ENCODE results near the gene FAM72B.
"Not testable (repeated sequence)": the region's sequence is repeated elsewhere in the genome, so short reads cannot be mapped to it uniquely, and the experiment has no call there.

FAM72B gene

DNA sequence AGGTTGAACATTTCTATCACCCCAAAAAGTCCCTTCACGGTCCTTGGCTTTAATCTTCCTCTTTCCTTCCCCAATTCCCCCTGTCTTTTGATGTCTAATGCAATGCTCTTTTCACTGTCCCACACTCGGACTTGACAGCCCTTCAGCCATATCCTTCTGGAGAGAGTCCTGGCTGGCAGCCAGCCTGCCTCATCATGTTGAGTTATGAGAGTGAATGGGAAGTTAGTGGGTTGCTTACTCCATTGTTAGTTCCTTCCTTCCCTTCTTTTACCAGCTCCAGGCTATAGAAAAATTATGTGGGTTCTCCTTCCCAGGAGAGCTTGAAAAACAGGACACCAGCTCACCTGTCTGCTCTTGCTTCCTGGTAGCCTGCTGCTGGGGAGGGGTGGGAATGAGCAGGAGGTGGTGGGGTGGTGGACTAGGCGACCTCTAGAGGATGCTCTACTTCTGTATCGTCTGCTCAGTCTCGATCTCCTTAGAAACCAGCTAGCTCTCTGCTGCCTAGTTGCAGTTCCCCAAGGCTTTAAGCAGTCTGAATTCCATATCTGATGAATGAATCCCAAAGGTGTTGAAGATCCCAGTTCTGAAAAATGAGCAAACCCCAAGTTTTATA is 30.5 kb upstream of the FAM72B start:
- not testable (repeated sequence) for H3K79me2 ChIP-seq (ENCODE audit: control insufficient read depth, insufficient read depth, low read length, unreplicated experiment); H3K27me3 ChIP-seq (ENCODE audit: insufficient read depth, low read length); H3K4me3 ChIP-seq (ENCODE audit: low read depth, low read length); H3K4me1 ChIP-seq (ENCODE audit: control insufficient read depth, insufficient read depth, low read length, unreplicated experiment); H3K27ac ChIP-seq (ENCODE audit: low read depth, low read length); H3K36me3 ChIP-seq (ENCODE audit: insufficient read depth, low read length); H2AFZ ChIP-seq (ENCODE audit: low read length, unreplicated experiment)

DNA sequence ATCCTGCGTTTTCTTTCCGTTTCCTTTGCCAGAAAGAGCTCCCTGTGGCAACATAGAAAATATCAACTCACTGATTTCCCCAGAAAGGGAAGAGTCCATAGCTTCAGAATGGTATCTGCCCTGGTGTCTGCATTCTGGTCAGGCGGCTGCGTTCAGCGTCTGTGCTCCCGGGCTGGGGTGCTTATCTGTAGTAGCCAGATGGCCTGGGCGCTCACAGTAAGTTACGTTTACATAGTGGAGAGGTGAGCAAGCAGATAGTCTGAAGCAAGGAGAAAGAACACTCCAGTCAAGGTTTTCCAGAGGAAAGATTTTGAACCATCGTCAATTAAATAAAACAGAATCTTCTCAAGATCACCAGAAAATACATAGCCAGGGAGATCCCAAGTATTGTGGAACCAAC is 29.4 kb upstream of the FAM72B start:
- not testable (repeated sequence) for H3K4me3 ChIP-seq (ENCODE audit: low read depth, low read length); H3K27ac ChIP-seq (ENCODE audit: low read depth, low read length); H2AFZ ChIP-seq (ENCODE audit: low read length, unreplicated experiment); H3K79me2 ChIP-seq (ENCODE audit: control insufficient read depth, insufficient read depth, low read length, unreplicated experiment); H3K27me3 ChIP-seq (ENCODE audit: insufficient read depth, low read length); H3K36me3 ChIP-seq (ENCODE audit: insufficient read depth, low read length); H3K4me1 ChIP-seq (ENCODE audit: control insufficient read depth, insufficient read depth, low read length, unreplicated experiment)

DNA sequence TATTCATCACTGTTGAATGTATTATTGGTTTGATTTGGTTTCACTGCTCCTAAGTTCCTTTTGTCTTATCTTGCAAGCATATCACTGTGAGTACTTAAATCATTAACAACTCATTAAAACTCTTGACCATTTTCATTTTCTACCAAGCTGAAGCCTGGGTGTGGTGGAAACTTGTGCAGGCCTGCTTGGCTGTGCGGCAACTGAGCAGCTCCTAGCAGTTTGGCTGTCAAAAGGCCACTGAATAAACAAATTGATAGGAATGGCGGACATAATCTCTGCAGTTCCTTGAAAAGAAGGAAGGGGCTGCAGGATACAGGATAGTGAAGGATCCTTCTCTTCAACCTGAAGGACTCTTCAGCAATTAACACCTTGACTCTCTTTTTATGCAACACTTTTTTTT is 26.6 kb upstream of the FAM72B start:
- not testable (repeated sequence) for H3K4me1 ChIP-seq (ENCODE audit: control insufficient read depth, insufficient read depth, low read length, unreplicated experiment)

DNA sequence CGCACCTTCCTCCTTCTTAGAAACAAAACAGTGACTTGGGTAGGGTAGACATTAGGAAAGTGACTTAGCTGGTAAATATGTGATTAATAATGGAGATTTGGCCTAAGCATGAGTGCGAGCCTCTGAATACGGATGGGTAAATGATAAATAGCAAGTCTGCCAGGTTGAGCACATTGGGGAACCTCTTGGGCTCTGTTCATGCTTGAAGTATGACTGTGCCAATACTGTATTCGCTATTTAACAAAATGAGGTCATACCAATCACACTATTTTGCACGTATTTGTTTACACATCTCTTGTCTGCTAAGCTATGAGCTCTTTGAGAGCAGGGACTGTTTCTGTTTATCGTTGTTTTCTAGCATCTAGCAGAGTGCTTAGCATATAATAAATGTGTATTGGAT is 24.2 kb upstream of the FAM72B start:
- H3K36me3 ChIP-seq (ENCODE audit: insufficient read depth, low read length); H3K79me2 ChIP-seq (ENCODE audit: control insufficient read depth, insufficient read depth, low read length, unreplicated experiment); H2AFZ ChIP-seq (ENCODE audit: low read length, unreplicated experiment); H3K27me3 ChIP-seq (ENCODE audit: insufficient read depth, low read length); H3K4me3 ChIP-seq (ENCODE audit: low read depth, low read length); H3K27ac ChIP-seq (ENCODE audit: low read depth, low read length); H3K4me1 ChIP-seq (ENCODE audit: control insufficient read depth, insufficient read depth, low read length, unreplicated experiment): not testable (repeated sequence)

More for the DNA sequence above, 26.6 kb upstream of the FAM72B start:
- not testable (repeated sequence) for H2AFZ ChIP-seq (ENCODE audit: low read length, unreplicated experiment); H3K4me3 ChIP-seq (ENCODE audit: low read depth, low read length); H3K36me3 ChIP-seq (ENCODE audit: insufficient read depth, low read length); H3K79me2 ChIP-seq (ENCODE audit: control insufficient read depth, insufficient read depth, low read length, unreplicated experiment); H3K27ac ChIP-seq (ENCODE audit: low read depth, low read length); H3K27me3 ChIP-seq (ENCODE audit: insufficient read depth, low read length)

DNA sequence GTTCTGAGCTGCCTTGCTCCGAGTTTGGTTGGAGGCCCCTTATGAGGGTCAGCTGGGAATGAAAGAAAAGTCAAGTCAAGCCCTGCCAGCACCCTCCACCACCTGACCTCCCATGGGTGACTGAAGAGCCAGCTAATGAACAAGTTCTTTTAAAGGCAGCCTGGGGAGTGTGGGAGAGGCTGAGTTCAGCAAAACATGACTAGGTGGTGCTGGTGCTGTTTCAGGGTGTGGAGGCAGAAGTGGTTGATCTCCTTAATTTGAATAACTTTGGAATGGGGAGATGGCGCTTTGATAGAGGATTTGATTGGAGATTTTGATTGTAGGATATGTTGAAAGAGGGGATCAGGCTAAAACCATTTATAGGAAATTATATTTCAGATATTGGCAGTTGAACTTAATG is 23.2 kb upstream of the FAM72B start:
- H2AFZ ChIP-seq (ENCODE audit: low read length, unreplicated experiment); H3K27ac ChIP-seq (ENCODE audit: low read depth, low read length); H3K4me1 ChIP-seq (ENCODE audit: control insufficient read depth, insufficient read depth, low read length, unreplicated experiment); H3K4me3 ChIP-seq (ENCODE audit: low read depth, low read length); H3K79me2 ChIP-seq (ENCODE audit: control insufficient read depth, insufficient read depth, low read length, unreplicated experiment); H3K27me3 ChIP-seq (ENCODE audit: insufficient read depth, low read length); H3K36me3 ChIP-seq (ENCODE audit: insufficient read depth, low read length): not testable (repeated sequence)

DNA sequence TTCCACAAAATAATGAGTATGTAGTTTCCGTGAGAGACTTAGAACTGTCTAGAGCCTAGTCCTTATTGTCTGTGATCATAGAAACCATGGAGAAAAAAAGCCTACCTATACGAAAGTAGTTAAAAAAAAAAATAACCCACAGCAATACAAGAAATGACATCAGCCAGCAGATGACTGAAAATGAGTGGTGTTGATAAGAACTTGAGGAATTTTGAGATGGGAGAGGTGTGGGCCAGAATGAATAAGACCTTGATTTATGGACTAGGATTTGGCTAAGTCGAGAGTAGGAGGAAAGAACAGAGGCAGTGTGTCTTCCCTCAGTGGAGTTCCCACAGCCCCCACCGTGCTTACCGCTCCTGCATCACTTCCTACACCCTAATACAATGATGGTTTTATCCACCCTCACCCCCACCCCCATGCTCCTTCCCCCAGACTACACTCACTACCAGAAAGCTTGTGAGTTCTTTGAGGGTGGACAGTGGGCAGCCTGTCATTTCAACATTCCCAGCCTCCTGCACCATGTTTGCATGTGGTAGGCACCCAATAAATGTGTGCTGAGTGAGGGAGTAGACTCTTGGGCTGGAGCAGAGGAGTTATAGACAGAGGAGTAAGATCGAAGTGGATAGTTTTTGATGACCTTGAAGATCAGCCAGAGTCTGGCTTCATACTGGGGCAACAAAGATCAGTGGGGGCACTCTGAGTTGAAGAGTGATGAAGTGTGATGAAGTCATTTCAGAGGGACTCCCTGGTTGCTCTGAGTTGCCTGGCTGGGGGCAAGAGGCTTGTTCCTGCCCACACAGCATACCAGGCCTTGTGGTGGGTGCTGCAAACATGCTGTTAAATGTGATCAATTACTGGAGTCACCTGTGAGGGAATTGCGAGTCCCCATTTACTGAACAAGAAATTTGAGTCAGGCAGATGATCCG is 21.9 kb upstream of the FAM72B start:
- not testable (repeated sequence) for H3K4me3 ChIP-seq (ENCODE audit: low read depth, low read length); H3K79me2 ChIP-seq (ENCODE audit: control insufficient read depth, insufficient read depth, low read length, unreplicated experiment); H3K4me1 ChIP-seq (ENCODE audit: control insufficient read depth, insufficient read depth, low read length, unreplicated experiment); H3K27ac ChIP-seq (ENCODE audit: low read depth, low read length); H3K27me3 ChIP-seq (ENCODE audit: insufficient read depth, low read length); H3K36me3 ChIP-seq (ENCODE audit: insufficient read depth, low read length); H2AFZ ChIP-seq (ENCODE audit: low read length, unreplicated experiment)

DNA sequence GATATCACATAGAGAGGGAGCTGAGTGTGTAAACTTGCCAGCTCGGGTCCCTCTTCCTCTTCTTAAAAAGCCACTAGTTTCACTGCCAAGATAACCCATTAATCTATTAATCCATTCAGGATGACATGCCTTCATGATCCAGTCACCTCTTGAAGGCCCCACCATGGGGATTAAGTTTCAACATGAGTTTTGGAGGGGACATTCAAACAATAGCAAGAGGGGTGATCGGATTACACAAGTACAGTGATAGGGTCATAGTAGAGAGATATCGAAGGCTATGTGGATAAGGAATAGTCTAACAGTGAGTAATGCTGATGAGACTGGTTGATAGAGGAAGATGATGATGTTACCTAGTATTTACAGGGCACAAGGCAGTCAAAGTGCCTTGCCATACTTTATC is 18.8 kb upstream of the FAM72B start:
- H3K36me3 ChIP-seq (ENCODE audit: insufficient read depth, low read length); H3K4me3 ChIP-seq (ENCODE audit: low read depth, low read length); H2AFZ ChIP-seq (ENCODE audit: low read length, unreplicated experiment); H3K27me3 ChIP-seq (ENCODE audit: insufficient read depth, low read length); H3K27ac ChIP-seq (ENCODE audit: low read depth, low read length); H3K79me2 ChIP-seq (ENCODE audit: control insufficient read depth, insufficient read depth, low read length, unreplicated experiment); H3K4me1 ChIP-seq (ENCODE audit: control insufficient read depth, insufficient read depth, low read length, unreplicated experiment): not testable (repeated sequence)

DNA sequence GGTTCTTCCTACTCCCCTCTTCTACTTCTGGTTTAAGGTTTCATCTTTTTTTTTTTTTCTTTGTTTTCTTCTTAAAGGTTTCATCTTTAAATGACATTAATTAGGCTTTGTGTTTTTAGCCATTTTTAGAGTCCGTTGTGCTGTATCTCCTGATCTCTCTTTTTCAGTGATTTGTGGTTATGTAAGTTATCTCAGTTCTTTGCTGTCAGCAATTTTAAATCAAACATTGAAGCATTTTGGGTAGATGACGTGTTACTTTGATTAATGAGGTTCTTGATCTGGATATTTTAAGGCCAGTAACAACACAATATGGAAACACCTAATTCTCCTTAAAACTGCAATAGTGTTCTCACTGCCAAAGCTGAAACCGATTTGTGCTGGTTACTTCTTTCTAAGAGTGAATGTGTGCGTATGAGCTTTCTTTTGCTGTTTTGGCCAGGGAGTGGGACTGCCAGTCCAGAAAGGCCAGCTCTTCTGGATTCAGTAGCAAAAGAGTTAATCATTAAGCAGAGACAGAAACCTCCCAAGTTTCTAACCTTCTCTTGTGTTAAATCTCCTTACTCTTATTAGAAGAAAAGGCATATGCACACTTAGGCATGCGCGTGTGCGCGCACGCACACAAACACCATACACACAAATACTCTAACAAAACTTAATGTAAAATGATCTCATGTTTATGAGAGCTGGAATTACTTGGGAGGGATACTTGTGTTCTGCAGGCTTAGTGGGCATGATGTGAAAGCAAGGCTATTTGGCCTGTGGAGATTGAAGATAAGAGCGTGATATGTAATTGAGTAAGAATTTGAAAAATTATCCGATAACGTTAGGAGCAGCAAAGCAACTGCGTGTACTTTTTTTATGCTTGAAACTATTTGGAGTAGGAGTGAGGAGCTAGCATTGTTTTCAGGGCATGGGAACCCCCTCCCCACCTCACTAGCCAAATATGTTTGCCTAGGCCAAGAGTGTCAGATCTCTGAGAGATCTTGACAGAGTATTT is 17.1 kb upstream of the FAM72B start:
- not testable (repeated sequence) for H3K4me1 ChIP-seq (ENCODE audit: control insufficient read depth, insufficient read depth, low read length, unreplicated experiment); H3K4me3 ChIP-seq (ENCODE audit: low read depth, low read length); H3K27me3 ChIP-seq (ENCODE audit: insufficient read depth, low read length); H2AFZ ChIP-seq (ENCODE audit: low read length, unreplicated experiment); H3K27ac ChIP-seq (ENCODE audit: low read depth, low read length); H3K79me2 ChIP-seq (ENCODE audit: control insufficient read depth, insufficient read depth, low read length, unreplicated experiment); H3K36me3 ChIP-seq (ENCODE audit: insufficient read depth, low read length)

DNA sequence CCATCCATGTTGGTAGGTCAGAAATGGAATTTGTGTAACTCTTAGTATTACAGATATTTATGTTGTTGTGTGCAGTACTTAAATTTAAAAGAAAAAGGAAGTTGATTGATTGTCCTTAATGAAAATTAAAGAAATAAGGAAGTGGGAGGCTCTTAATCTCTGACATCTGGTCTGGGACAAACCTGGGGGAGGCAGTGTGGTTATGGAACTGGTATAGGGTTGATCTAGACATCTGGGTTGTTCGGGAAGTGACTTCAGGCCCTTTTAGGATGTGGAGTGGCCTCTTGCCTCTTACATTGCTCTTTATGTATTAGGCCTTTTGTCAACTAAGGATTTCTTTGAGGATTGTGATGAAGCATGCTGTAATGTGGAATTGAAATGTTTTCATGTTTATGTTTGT is 16.1 kb upstream of the FAM72B start:
- H3K4me1 ChIP-seq (ENCODE audit: control insufficient read depth, insufficient read depth, low read length, unreplicated experiment); H3K4me3 ChIP-seq (ENCODE audit: low read depth, low read length); H3K36me3 ChIP-seq (ENCODE audit: insufficient read depth, low read length); H3K79me2 ChIP-seq (ENCODE audit: control insufficient read depth, insufficient read depth, low read length, unreplicated experiment); H3K27me3 ChIP-seq (ENCODE audit: insufficient read depth, low read length); H3K27ac ChIP-seq (ENCODE audit: low read depth, low read length); H2AFZ ChIP-seq (ENCODE audit: low read length, unreplicated experiment): not testable (repeated sequence)

DNA sequence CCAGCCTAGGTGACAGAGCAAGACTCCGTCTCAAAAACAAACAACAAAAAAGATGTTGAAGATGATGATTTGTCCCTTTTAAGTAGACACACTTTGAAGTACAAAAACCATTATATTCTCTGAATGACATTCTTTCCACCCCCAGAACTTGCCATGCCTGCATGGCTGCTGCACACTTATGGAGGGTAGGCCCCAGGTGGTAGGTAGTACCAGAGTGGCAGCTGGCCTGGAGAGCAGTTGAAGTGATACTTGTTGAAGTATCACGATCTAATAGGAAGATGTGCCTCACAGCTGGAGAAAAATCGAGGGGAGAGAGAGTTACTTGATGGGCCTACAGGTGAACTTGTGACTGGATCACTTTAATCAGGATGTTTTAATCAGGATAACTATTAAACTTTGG is 15.6 kb upstream of the FAM72B start:
- not testable (repeated sequence) for H3K79me2 ChIP-seq (ENCODE audit: control insufficient read depth, insufficient read depth, low read length, unreplicated experiment); H3K36me3 ChIP-seq (ENCODE audit: insufficient read depth, low read length); H3K4me1 ChIP-seq (ENCODE audit: control insufficient read depth, insufficient read depth, low read length, unreplicated experiment); H3K27me3 ChIP-seq (ENCODE audit: insufficient read depth, low read length); H2AFZ ChIP-seq (ENCODE audit: low read length, unreplicated experiment); H3K4me3 ChIP-seq (ENCODE audit: low read depth, low read length); H3K27ac ChIP-seq (ENCODE audit: low read depth, low read length)

Measured in ACC112 (cell line).